GM18870 (cell line): Measurements from ENCODE around the gene CACNA2D4.

Experiments used
- ATAC-seq: cut with Tn5 transposase; IDR thresholded peaks from one replicate; pipeline ENCODE4 v1.9.1; 2021; ENCODE audit warnings: moderate library complexity; ENCODE audit not compliant: unreplicated experiment

The CACNA2D4 gene

DNA sequence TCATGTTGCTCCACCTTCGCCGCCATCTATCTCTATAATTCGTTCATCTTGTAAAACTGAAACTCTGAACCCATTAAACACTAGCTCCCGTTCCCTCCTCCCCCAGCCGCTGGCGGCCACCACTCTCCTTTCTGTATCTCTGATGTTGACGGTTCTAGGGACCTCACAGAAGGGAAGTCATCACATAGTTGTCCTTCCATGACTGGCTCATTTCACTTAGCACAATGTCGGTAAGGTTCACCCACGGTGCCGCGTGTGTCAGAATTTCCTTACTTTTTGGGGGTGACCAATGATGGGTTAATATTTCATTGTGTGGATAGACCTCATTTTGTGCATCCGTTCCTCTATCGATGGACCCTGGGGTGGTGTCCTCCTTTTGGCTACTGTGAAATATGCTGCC lies 2.0 kb upstream of the CACNA2D4 start:
- no peak for ATAC-seq

DNA sequence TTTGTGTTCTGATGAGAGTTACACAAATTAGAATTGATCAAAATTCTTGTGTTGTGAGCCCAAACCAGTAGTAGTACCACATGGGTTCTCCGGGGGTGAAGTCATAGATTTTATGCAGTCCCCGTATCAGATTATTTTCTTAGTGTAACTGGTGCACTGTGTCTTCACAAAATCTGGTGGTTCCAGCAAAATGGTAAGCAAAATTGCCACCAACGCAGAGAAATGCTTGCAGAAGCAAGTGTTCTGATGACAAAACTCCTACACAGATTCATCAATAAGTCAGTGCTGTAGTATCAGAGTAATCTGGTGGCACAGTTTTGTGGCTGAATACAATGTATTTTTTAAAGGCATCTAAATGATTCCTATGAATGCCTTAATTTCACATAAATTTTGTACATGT lies 1.3 kb upstream of the CACNA2D4 start:
- ATAC-seq, result no peak

DNA sequence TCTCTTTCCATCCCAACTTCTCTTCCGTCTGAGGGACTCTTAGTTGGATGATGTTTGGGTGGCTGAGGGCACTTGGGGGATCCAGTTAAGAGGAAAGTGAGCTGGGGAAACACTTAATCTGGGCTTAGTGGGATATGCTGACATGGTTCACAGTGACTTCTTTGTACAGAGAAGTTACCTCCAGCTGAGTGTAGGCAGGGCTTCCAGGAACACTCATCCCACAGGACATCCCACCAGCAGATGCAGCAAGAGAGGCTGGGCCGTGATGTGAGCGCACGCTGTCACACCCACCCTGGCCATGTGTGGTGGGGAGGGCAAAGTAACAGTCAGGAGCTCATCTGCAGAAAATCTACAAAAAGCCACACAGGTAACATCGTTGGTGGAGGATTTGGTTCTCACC lies 832 bp upstream of the CACNA2D4 start:
- no peak for ATAC-seq

DNA sequence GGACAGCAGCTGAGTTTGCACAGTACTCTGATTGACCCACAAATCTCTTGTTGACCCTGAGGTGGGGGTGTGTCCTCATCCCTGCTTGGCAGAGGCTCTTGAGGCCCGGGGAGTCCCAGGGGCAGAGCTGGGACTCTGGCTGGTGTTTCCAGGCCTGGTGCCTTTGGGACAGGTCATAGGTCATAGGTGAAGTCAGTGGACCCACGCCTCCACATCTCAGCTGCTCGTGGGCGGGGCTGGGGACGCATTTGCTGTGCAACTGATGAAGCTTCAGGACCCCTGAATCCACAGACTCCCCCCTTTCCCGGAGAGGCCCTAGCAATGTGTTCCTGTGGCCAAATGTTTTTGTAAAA lies 408 bp upstream of the CACNA2D4 start:
- no peak for ATAC-seq

DNA sequence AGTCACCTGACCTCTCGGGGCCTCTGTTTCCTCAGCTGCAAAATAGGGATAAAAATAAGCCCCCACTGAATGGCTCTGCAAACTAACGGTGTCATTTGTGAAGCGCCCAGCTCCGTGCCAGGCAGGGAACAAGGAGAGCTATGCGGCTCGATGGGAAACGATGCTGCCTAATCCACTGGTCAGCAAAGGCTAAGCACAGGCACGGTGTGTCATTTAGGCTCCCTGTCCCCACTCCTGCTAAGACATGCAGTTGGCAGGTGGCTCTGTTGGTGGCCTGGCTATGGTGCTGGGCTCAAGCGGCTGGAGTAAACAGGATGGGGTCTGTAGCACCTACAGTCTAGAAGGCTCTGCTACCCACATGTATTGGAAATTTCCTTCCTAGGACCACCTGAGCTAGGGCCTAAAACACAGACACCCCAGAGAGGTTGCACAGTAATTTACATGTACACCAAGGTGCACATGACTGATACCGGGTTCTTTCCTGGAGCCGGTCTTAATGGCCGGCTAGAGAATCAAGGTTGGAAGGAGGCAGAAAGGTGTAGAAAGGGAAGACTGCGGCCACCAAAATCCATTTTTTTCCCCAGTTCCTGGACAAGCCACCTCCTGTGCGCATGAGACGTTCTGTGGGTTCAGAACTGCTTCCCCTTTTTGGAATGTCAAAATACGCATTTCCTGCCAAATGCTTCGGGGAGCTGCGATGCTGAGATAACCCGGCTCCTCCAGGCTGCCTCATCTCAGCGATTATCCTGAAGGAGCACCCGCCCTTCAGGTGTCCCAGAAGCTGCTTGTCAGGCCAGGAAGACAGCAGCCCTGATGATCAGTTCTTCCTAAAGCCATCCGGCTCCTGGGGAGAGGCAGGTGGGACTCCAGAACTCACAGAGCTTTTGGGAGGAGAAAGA lies 1.0 kb downstream of the CACNA2D4 start:
- no peak for ATAC-seq

DNA sequence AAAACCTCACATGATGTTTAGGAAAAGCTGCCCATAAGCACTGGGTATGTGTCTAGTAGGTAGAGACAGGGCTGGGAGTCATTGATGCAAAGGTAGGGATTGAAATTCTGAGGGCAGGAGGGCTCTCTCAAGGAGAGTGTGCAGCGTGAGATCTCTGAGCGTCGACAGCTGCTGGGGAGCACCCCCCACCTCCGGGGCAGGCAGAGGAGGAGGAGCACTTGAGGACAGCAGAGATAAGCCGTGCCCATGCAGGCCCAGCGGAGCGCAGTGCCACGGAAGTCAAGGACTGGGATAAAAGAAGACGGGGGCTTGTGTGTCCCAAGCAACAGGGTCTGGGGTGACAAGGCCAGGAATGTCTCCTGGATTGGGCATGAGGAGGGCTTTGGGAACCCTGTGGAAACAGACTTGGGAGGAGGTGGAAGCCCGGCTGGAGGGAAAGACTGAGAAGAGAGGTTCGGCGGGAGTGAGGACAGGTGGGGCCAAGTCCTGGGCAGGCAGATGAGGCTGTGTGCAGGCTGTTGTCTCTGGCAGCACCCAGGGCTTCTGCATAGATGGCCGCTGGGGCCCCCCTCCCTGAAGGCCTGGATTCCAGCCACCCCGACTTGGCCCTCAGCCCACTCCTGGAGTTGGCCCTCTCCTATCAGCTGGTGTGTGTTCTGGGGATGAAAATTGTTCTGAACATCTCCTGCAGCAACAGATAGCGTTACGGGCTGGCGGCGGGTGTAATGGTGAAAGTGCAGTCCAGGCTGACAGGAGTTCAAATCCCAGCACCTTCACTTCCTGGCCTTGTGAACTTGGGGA lies 1.9 kb downstream of the CACNA2D4 start:
- ATAC-seq, result no peak

DNA sequence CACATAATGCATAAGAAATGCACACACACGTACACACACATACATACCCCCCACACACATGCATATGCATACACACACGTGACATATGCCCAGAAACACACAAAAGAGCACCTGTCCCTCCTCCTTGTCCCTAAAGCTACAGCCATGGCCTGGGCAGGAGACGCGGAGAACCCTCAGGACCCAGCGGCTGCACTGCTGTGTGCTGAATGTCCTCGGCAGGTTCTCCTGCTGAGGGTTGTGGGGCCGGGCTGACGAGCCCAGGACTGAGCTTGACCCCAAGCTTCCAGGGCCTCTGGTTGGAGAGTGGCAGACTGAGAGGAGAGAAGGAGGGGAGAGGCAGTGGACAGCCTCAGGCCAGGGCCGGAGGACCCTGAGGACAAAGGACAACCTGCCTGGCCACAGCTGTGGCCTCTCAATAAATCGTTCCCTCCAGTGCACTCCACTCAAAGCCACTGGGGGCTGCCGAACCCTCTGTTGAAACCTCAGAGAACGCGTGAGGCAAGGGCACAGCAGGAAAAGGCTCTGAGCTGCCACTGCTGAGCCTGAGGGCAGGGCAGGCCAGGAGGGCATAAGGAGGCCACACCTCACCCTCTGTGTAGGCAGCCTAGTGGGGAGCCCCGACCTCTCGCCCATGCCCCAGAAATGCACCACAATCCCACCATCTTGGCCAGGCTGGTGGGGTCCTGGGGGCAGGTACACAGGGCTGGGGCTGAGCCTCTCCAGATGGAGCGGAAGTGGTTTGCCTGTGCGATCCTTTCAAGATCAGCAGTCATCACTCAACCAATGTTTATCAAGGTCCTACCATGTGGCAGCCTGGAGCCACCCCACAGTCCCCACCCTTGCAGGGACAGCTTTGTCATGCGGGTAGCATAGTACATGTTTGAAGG lies 3.1 kb downstream of the CACNA2D4 start:
- ATAC-seq, result no peak

DNA sequence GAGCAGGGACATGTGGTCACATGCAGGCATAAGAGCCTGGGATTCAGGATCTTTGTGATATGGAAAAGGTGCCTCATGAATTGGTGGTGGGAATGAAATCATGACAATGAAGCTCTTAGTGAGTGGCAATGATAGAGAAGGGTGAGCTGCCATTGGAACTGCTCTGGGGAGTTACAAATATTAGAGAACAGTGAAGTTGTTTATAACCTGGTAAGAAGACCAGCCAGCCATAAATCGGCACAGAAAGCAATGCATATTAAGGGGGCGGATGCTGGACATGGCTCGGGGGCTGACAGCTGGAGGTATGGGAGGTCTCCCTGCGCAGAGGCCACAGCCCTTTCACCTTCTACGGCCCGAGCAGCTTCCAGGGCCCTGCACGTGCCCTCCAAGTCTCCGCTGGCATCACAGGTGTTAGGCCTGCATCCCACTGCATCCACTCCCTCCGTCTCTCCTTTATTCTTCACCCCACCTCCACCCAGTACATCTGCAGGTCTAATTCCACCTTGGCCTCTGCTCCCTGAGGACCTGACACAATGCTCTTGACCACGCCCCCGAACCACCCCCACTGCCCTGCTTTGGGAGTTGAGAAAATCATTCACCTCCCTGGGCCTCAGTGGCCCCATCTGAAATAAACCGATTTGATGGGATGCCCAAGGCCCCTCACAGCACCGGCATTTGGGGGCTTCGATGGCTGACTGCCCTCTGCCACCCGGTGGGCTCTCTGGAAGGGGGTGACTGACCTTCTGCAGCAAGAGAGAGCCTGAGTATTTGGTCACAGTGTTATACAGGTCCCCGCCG lies 4.1 kb downstream of the CACNA2D4 start:
- ATAC-seq, result no peak

DNA sequence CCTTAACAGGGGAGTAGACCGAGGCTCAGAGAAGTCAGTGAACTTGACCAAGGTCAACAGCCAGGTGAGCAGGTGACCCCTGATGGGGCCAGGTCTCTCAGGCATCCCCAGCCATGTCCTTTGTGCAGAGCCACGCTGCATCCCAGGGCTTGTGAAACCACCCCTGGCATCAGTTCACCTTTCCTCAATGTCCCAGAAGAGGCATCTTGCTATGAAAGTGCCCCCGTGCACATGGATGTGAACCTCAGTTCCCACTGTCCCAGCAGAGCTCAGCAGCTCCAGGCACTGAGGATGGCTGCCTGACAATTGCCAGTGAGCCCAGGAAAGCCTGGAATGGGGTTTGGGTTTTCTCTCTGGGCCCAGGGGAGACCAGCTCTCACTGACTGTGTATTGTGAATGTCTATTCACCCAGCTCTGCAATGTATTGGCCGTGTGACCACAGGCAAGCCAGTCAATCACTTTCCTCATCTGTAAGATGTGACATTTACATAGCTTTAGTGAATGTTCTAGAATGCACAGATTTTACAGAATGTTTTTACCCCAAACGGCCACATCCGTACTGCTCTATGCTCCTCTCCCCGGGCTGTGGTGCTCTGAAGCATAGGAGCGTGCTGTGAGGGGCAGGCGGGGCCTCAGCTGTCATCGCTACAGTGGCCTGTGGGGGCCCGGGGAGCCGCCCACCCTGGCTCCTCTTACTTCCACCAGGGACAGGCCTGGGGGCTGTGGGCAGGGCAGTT lies 4.9 kb downstream of the CACNA2D4 start:
- no peak for ATAC-seq

DNA sequence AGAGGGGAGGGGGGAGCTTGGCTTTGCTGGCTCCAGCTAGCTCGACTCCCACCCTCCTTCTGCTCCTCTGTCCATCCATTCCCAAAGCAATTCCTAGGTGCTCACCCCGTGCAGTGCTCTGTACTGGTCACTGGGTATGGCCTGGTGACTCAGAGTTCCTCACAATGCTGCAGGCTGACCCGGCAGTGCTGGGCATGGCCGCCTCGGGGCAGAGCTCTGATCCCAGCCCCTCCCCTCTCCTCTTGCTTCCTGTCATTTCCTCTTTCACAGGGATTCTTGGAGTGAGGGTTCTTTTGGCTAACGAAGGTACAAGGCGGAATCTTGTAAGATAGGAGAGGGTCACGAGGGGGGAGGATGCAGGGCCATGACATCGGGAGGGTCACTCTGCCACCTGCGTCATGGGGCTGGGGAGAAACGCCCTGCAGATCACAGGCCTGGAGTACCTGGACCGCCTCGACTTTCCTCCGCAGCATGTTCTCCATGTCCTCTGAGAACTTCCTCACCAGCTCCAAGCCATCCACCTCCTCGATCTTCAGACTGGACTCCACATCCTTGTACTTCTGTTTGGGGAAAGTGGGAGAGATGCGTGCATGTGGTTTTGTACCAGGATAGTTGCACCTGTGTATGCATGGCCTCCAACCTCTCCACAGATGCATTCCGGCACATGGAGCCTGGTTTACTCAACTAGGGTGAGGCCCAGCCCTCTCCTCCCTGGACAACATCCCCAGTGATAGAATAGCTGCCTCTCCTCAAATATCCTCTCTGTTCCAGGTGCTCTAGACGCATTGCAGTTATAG lies 5.7 kb downstream of the CACNA2D4 start:
- ATAC-seq, result no peak

DNA sequence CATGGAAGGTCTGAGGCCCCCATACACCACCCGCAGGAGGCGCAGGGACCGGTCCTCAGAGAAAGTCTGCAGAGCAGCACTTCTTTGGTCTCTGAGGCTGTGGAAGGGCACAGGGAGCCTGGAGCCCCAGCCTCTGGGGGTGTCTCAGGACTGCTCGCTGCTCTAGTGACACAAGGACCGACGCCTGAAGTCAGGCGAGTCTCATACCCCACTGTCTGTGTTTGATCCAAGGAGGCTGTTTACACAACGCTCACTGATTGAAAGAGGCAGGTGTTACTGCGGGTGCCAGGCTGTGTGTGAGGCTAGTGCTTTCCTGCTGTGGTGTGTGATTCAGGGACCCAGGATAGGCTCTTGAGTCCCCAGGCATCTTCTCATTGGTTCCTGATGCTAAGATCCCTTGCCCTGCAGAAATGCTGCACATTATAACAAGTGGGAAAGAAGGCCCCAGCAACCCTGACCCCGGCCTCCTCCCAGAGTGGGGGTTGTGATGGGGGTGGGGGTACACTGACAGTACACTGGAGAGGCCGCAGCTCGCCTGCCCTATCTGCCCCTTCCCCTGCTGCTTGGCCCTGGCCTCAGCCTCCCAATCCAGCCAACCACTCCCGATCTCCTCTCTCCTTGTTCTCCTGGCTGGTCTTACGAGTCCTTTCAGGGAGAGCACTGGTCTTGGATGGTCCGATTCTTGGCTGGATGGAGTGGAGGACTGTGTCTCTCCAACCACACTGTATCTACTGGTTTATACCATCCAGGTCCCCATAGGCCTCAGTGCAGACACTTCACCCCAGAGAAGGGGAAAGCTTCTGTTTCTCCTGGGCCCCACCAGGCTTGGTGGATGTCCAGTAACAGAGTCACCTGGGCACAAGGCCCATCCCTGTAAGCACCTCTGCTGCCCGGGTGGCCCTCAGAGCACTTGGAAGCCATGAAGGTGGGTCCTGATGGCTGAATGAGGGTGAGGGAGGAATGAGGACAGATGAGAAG lies 6.6 kb downstream of the CACNA2D4 start:
- ATAC-seq, result no peak

DNA sequence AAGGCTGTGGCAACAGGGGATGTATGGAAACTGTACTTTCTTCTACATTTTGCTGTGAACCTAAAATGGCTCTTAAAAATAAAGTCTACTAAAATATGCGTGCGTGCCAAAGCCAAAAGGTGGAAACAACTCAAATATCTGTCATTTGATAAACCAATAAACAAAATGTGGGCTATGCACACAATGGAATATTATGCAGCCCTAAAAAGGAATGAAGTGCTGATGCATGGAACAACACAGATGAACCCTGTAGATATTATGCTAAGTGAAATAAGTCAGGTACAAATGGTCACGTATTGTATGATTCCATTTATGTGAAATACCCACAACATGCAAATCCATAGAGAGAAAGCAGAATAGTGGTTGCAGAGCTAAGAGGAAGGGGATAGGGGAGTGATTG lies 8.0 kb downstream of the CACNA2D4 start:
- ATAC-seq, result no peak

DNA sequence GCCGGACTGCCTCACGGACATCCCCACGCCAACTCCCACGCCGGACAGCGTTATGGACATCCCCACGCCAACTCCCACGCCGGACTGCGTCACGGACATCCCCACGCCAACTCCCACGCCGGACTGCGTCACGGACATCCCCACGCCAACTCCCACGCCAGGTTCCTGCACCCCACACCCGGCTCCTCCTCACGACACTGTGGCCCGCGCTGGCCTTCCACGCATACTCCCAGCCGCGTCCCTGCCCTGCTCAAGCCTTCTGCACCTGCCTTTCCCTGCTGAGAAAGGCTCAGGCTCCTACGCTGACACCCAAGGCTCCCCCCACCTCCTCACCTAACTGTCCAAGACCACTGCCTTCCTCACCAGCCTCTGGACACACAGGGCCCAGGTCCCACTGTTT lies 9.7 kb downstream of the CACNA2D4 start:
- ATAC-seq, result no peak

DNA sequence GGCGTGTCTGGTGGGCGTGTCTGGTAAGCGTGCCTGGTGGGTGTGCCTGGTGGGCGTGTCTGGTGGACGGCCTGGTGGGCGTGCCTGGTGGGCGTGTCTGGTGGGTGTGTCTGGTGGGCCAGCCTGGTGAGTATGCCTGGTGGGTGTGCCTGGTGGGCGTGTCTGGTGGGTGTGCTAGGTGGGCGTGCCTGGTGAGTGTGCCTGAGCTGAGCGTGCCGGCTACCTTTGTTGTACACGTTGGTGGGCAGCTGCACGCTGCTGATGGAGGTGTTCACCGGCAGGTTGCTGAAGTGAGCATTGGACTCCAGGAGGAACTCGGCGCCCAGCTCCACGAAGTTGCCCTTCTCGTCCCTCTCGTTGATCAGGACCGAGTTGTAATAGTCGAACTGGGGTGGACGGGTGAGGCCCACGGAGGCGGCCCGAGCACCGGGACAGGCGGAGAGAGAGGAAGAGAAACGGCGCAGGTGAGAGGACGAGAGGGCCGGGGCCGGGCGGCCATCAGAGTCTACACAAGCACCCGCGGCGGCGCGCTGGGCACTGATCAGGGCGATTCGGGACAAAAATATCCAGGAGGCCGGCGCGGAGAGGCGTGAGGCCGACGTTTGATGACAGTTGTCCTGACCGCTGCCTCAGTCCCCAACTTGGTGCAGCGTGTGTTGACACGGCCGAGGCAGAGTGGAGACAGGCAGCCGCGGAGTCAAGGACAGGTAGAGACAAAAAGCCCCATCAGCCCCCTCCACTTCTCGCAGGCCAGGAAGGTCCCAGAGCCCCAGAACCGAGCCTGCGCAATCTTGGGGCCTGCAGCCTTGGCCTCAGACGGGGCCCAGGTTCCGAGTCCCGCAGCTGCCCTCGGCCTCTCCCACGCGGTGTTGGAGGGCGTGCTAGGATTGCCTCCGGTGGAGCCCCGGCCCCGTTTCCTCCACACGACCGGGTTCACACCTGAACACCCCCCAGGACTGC lies 10.5 kb downstream of the CACNA2D4 start:
- ATAC-seq, result no peak

DNA sequence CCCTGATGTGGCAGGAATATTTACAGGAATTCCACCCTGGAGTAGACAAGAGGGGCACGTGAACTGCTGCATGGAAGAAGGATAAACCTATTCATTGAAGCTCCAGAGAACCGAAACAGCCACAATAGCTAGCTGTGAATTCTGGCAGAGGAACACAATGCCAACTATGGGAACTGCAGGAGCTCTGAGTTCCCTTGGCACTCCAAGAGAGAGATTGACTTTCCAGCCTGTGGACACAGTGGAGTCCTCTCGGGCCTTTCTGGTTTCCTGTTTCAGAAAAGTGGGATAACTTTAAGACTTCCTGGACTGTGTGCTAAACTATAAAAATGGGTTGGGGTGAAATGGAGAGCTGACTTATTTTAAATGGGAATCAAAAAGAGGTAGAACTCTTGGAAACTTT lies 11.9 kb downstream of the CACNA2D4 start:
- no peak for ATAC-seq

DNA sequence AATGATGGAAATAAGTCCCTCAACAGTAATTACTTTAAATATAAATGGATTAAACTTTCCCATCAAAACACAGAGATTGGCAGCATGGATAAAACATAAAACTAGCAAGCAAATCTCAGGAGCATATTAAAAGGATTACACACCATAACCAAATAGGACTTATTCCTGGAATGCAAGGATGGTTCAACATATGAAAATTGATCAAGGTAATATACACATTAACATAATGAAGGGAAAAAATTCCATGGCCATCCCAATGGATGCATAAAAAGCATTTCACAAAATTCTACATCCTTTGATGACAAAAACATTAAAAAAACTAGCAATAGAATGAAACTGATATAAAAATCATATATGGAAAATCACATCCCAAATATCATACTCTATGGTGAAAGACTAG lies 13.6 kb downstream of the CACNA2D4 start:
- no peak for ATAC-seq

DNA sequence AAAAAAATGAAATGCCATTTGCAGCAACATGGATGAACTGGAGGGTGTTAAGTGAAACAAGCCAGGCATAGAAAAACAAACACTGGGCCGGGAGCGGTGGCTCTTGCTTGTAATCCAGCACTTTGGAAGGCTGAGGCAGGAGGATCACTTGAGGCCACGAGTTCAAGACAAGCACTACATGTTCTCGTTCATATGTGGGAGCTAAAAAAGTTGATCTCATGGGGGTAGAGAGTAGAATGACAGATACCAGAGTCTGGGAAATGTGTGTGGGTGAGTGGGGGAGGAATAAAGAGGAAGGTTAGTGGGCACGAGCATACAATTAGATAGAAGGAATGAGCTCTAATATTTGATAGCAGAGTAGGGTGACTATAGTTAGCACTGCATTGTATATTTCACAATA lies 21.5 kb downstream of the CACNA2D4 start:
- no peak for ATAC-seq
